Adrenal gland (tissue), 12 donors: ENCODE data around the gene VRK2. TPM values are rescaled to one million over a fixed set of nuclear protein-coding genes. Genes with fewer than 3 reads are reported as not detected.

Experiments used
- DNase-seq, 7 donors: peaks; one replicate each; pipeline ENCODE4 v3.0.0-alpha.2; 2019 to 2020
- H3K27ac ChIP-seq, 5 donors: fragments of 200-600 bp; sonication (generic) in 4 of 5; 1 replicate in 3 of 5; 2 replicates in 2 of 5; pipeline versions ENCODE4 v1.5.1 to v1.8.0; 2016 to 2020; ENCODE audit warnings: mild to moderate bottlenecking in 1 of 5
- H3K27me3 ChIP-seq: fragments of 200-600 bp; 2 replicates; pipeline ENCODE4 v1.8.0; 2021
- H3K36me3 ChIP-seq, 2 donors: fragments of 200-600 bp; replicated peaks in 1 of 2; 1 replicate in 1 of 2; 2 replicates in 1 of 2; pipeline versions ENCODE4 v1.5.1 to v1.8.0; 2018 to 2022
- H3K4me1 ChIP-seq, 2 donors: fragments of 200-600 bp; replicated peaks in 1 of 2; 1 replicate in 1 of 2; 2 replicates in 1 of 2; pipeline versions ENCODE4 v1.5.1 to v1.8.0; 2018 to 2021
- H3K4me3 ChIP-seq, 4 donors: fragments of 200-600 bp; sonication (generic) in 3 of 4; one replicate each; pipeline ENCODE4 v1.5.1; 2016 to 2018
- H3K9me3 ChIP-seq, 3 donors: fragments of 200-600 bp; sonication (generic) in 1 of 3; replicated peaks in 1 of 3; 1 replicate in 2 of 3; 2 replicates in 1 of 3; pipeline versions ENCODE4 v1.5.1 to v1.8.0; 2016 to 2021
- CTCF ChIP-seq, 6 experiments: fragments of 450-650 bp in 4 of 6; fragments of 200-600 bp in 2 of 6; sonication (generic) in 1 of 6; IDR thresholded peaks; 1 replicate in 5 of 6; 2 replicates in 1 of 6; pipeline versions ENCODE4 v1.5.1 to v1.8.0; 2016 to 2021; ENCODE audit warnings: antibody characterized with exemption in 6 of 6, mild to moderate bottlenecking in 2 of 6, moderate library complexity in 1 of 6
- POLR2A ChIP-seq, 2 donors: fragments of 450-650 bp; IDR thresholded peaks; one replicate each; pipeline ENCODE4 v1.6.1; 2017; ENCODE audit warnings: antibody characterized with exemption in 2 of 2, mild to moderate bottlenecking in 2 of 2, moderate library complexity in 1 of 2
- WGBS, 4 donors: extraction: QIAGEN DNeasy Blood & Tissue Kit in 2 of 4; methylation state at CpG; one replicate each; pipeline versions ENCODE4 v1.1.5 to v1.1.7; 2013 to 2017; 5-methylcytosine and 5-hydroxymethylcytosine counted together
- intact Hi-C, 2 donors: fragments of 100-400 bp; cut with DNase I; formaldehyde crosslinking; loops; one replicate each; pipeline versions ENCODE4 v1.14.1 to v1.15.0; 2022 to 2023
- polyA plus RNA-seq, 3 donors: library from polyadenylated mRNA; stranded (reverse); fragments of 200-250 nt in 2 of 3; fragments of 350-450 nt in 1 of 3; fragmentation: Illumina TruSeq in 1 of 3; extraction: RNeasy Lipid Tissue Mini Kit (QIAGEN cat#74804) in 1 of 3; gene quantifications; one replicate each; pipeline ENCODE4 v1.2.3, GENCODE V29; 2013 to 2014
- total RNA-seq, 9 donors: library from RNA; depleted of rRNA in 4 of 9; stranded (reverse); fragments of >200 nt in 4 of 9; fragments of 120-200 nt in 1 of 9; fragmentation: NEBNext Ultra II Directional in 1 of 9; extraction: Animal tissue kit (Norgen Biotek cat#: 25700) in 1 of 9; gene quantifications; one replicate each; pipeline versions ENCODE4 v1.1.0 to v1.2.4, GENCODE V29; 2013 to 2023
- donor health status: healthy with polysubstance abuse.
- donor health status: Bipolar disorder and iron deficiency.
- donor health status: DM: yes; HTN: yes; CAD: no.
- donor health status: DM: no; HTN: no; CAD: no.
- donor health status: DM: no; HTN: no; CAD: no.
- donor health status: DM: yes; HTN: yes; CAD: no.

The VRK2 gene
- total and polyA plus RNA-seq, 12 donors, result 11.2 to 31.8 (median 19.6) TPM

- intact Hi-C loops, result no loop called here
- WGBS, 4 donors, result 86 to 100% (median 89%) methylated on average over 1 of the region's 1 CpG
Observed at GRCh38 chr2:58030771-58031170, 15.8 kb upstream of the VRK2 start.

GRCh38 chr2:58032016-58032763 lies 14.4 kb upstream of the VRK2 start:
- H3K36me3 ChIP-seq, result no peaks in the 10 kb centered on the region
- DNase-seq, result no peak
- H3K9me3 ChIP-seq, result no peaks in the 10 kb centered on the region
- no peak for TF ChIP-seq POLR2A (IDR thresholded peaks at IDR 0.05)
- no peak for TF ChIP-seq CTCF (IDR thresholded peaks at IDR 0.05)
- intact Hi-C loops, result no loop called here
- no peak overlapping the region for H3K4me3 ChIP-seq
- no peaks in the 10 kb centered on the region for H3K4me1 ChIP-seq
- H3K27ac ChIP-seq, result no peak overlapping the region
- H3K27me3 ChIP-seq, result no peaks in the 10 kb centered on the region
- WGBS, 4 donors, result 72 to 83% (median 77%) methylated on average over 3 of the region's 3 CpGs

More at GRCh38 chr2:58030771-58031170, 15.8 kb upstream of the VRK2 start:
- H3K9me3 ChIP-seq, result no peaks in the 10 kb centered on the region
- no peak overlapping the region for H3K27ac ChIP-seq
- H3K4me3 ChIP-seq, result no peak overlapping the region
- H3K4me1 ChIP-seq, result no peaks in the 10 kb centered on the region
- no peak for DNase-seq
- H3K36me3 ChIP-seq, result no peaks in the 10 kb centered on the region
- TF ChIP-seq CTCF (IDR thresholded peaks at IDR 0.05) (no peak), POLR2A (IDR thresholded peaks at IDR 0.05) (no peak)
- H3K27me3 ChIP-seq, result no peaks in the 10 kb centered on the region

GRCh38 chr2:58032764-58033080 lies 13.9 kb upstream of the VRK2 start:
- 83 to 100% (median 89%) methylated on average over 1 of the region's 1 CpG for WGBS, 4 donors

GRCh38 chr2:58033530-58033929 lies 13.1 kb upstream of the VRK2 start:
- no peaks in the 10 kb centered on the region for H3K27me3 ChIP-seq
- intact Hi-C loops, result no loop called here
- H3K4me3 ChIP-seq, result no peak overlapping the region
- H3K9me3 ChIP-seq, result no peaks in the 10 kb centered on the region
- no peak for TF ChIP-seq POLR2A (IDR thresholded peaks at IDR 0.05)
- TF ChIP-seq CTCF (IDR thresholded peaks at IDR 0.05), result no peak
- no peaks in the 10 kb centered on the region for H3K36me3 ChIP-seq
- H3K4me1 ChIP-seq, result no peaks in the 10 kb centered on the region
- no peak for DNase-seq
- no peak overlapping the region for H3K27ac ChIP-seq

More at GRCh38 chr2:58032764-58033080, 13.9 kb upstream of the VRK2 start:
- no peaks in the 10 kb centered on the region for H3K36me3 ChIP-seq
- TF ChIP-seq CTCF (IDR thresholded peaks at IDR 0.05) (no peak), POLR2A (IDR thresholded peaks at IDR 0.05) (no peak)
- H3K4me1 ChIP-seq, result no peaks in the 10 kb centered on the region
- intact Hi-C loops, result no loop called here
- H3K9me3 ChIP-seq, result no peaks in the 10 kb centered on the region
- DNase-seq, result no peak
- H3K27ac ChIP-seq, result no peak overlapping the region
- no peaks in the 10 kb centered on the region for H3K27me3 ChIP-seq
- H3K4me3 ChIP-seq, result no peak overlapping the region
